HPDE6-E6E7 (cell line): Measurements from ENCODE around the gene KAT5.
"Not testable (repeated sequence)": the region's sequence is repeated elsewhere in the genome, so short reads cannot be mapped to it uniquely, and the experiment has no call there.

Experiments
- DNase-seq: peaks from one replicate; pipeline ENCODE4 v3.0.0; 2011; ENCODE audit warnings: missing footprints; ENCODE audit errors: extremely low spot score

KAT5 gene

DNA sequence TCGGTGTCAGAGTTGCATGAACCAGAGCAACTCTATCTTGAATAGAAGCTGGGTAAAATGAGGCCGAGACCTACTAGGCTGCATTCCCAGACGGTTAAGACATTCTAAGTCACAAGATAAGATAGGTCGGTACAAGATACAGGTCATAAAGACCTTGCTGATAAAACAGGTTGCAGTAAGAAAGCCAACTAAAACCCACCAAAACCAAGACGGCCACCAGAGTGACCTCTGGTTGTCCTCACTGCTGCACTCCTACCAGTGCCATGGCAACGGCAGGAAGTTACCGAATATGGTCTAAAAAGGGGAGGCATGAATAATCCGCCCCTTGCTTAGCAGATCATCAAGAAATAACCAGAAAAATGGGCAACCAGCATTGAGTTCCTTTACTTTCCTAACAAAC is 2.4 kb upstream of the KAT5 start:
- no peak for DNase-seq

DNA sequence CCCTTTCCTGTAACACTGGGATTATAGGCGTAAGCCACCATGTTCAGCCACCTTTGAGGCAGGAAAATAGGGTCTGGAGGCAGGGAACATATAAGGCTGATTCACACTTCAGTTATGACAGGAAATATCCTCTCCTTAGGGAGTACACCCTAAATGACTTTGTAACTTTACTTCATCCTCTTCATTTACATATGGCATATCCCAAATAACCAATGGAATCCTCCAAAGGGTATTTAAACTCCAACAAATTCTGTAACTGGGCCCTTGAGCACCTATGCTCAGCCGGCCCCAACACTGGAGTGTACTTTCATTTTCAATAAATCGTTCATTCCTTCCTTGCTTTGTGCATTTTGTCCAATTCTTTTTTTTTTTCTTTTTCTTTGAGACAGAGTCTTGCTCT is 1.6 kb upstream of the KAT5 start:
- no peak for DNase-seq

DNA sequence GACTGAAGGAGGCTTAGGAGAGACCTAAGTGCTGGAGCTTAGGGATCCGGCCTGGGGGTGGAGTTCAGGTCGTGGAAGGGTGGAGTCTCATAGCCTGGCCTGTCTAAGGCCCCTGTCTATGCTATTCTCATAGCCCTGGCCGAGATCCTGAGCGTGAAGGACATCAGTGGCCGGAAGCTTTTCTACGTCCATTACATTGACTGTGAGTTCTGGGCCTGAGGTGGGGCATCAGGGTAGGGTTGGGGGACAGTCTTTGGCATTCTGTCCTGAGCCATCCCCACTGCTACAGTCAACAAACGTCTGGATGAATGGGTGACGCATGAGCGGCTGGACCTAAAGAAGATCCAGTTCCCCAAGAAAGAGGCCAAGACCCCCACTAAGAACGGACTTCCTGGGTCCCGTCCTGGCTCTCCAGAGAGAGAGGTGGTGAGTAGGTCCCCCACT is 603 bp downstream of the KAT5 start:
- no peak for DNase-seq

DNA sequence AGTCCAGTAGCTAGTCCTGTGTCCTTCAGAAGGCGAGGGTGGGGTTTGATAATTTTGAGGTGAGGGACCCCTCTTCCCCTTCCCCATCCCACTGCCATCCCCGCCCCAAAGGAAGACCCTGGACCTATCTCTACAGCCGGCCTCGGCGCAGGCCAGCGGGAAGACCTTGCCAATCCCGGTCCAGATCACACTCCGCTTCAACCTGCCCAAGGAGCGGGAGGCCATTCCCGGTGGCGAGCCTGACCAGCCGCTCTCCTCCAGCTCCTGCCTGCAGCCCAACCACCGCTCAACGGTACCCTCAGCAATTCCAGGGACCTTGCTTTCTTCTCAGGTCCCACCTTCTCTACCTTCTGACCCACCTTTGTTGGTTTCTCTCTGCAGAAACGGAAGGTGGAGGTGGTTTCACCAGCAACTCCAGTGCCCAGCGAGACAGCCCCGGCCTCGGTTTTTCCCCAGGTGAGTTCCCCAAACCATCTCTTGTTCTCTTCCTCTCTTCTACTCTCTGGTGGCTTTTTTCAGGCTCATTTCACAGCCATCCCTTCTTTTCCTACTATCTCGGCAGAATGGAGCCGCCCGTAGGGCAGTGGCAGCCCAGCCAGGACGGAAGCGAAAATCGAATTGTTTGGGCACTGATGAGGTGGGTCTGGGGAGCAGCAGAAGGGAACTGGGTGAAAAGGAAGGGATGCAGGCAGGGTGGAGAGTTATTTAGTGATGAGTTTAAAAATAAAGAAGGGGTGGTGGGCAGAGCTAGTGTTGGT is 1.3 kb downstream of the KAT5 start:
- no peak for DNase-seq

DNA sequence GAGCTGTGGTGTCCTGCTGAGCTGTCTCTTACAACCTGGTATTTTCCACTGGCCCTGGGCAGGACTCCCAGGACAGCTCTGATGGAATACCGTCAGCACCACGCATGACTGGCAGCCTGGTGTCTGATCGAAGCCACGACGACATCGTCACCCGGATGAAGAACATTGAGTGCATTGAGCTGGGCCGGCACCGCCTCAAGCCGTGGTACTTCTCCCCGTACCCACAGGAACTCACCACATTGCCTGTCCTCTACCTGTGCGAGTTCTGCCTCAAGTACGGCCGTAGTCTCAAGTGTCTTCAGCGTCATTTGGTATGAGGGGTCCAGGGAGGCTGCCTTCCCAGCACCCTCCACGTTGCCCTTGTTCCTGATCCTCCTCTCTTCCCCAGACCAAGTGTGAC is 2.4 kb downstream of the KAT5 start:
- no peak for DNase-seq

DNA sequence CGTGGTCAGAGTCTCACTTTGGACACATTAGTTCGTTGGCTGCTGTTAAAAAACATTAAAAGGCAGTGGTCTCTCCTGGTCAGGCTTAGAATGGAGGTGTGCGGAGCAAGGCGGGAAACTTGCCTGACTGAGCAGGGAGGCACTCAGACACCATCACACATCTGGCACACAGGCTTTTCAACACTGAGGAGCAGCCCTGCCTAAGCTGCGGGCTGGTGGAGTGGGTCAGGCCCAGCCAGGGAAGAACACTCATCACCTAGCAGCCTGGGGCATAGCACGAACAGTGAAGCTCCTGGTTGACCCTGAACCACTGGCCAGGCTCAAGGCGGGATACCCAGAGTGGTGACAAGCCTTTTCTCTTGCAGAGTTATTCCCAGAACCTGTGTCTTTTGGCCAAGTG is 4.2 kb downstream of the KAT5 start:
- DNase-seq = no peak

DNA sequence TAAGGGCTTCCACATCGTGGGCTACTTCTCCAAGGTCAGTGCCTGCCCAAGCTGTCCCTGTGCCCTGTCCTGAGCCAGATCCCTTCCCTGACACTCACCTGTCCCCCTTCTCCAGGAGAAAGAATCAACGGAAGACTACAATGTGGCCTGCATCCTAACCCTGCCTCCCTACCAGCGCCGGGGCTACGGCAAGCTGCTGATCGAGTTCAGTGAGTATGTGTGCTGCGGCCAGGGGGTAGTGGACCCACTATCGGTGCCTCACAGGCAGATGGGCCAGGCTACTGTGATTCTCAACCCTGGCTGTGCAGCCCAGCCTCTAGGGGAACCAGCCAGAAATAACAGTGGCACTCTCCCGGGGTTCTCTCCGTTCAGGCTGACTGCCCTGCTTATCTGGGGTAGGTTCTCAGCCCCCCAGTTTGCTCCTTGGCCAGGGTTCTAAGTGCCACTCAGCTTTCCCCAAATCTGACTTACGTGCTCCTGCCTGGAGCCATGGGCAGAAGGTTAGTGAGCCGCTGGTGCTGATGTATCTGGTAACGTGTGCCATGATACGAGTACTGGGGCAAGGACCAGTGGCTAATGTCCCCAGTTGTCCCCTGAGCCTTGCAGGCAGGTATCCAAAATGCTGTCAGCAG is 4.8 kb downstream of the KAT5 start:
- no peak for DNase-seq

DNA sequence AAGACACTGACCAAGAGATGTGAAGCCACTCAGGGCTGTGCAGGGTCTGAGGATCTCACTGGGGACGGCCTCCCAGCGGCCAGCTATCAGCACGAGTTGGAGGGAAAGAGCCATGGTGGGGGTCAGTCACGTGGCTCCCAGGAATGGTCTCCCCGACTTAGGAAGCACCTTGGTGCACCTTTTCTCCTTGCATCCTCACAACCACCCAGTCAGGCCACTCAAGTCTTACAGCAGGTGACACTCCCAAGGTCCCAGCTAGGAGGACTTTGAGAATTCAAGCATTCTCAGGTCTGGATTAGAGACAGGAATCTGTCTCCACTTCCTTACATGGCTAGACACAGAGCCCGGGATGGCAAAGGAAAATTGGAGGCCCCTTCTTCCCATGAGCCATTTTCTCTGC is 5.9 kb downstream of the KAT5 start:
- no peak for DNase-seq

DNA sequence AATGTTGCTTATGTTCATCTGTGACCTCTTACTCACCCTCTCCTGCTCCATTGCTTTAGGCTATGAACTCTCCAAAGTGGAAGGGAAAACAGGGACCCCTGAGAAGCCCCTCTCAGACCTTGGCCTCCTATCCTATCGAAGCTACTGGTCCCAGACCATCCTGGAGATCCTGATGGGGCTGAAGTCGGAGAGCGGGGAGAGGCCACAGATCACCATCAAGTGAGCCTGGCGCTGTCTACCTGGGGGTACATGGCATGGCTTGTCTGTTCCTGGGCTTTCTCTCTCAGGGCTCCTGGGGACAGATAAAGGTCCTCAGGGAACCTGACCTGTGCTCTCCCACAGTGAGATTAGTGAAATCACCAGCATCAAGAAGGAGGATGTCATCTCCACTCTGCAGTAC is 6.5 kb downstream of the KAT5 start:
- DNase-seq = no peak

DNA sequence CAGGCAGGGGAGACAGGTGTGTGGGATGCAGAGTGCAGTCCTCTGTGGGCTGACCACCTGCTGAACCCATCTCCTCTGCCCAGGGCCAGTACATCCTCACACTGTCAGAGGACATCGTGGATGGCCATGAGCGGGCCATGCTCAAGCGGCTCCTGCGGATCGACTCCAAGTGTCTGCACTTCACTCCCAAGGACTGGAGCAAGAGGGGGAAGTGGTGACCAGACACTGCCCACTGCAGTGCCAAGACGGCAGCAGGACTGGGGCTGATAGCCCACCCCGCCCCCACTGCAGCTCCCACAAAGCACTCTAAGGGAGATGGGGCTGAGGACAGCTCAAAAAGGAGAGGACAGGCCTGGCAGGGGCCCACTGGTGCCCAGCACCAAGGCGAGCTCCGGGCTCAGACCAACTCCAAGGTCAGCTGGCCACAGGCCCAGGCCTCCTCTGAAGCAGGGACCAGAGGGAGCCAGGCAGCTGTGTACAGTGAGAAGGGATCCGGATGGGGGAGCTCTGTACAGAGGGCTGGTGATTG is 7.0 kb downstream of the KAT5 start:
- no peak for DNase-seq

DNA sequence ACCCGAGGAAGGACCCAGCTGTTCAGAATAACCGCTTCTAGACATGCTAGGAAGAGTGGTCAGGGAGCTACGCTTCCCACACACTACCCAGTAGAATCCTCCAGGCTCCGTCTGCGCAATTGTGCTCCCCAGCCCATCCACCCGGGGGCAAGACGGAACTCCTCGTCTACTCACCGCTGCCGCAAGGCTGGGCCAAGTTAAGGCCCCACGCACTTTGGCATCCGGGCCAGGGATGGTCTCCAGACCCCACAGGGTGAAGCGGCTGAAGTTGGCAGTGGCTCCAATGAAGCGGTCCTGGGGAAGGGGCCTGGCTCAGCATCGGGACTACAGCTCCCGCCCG is 7.8 kb downstream of the KAT5 start:
- peak; percentile 21 for DNase-seq

DNA sequence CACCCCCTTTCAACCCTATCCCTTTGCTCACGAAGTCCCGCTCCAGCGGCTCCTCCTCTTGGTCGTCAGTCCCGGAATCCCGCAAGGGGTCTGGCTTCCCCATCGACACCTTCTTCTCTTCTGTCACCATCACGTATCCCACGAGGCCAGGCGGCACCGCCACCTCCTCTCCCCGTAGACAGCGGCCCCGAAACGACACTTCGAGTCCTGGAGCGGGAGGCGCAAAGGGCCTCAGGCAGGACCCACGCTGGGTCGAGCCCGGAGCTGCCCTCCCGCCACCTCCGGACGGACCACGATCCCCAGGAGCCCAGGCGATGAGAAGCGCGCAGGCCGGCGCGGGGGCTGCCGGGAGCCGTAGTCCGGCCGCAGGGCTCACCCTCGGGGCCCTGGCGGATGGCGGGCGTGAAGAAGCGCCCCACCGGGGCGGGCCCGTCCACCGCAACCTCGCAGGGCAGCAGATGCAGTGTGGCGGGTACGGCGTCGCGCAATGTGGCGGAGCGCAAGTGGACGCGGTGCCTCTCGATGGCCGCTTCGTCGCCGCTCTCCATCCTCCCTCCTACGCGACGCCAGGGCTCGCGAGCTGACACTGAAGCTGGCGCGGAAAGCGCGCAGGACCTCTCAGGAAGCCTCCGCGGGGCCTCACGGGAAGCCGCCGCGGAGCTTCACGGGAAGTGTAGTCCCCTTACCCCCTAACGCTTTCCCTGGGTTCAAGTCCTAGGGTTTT is 8.3 kb downstream of the KAT5 start, which contains the start of gene RNASEH2C:
Gene RNASEH2C, minus strand, starts transcription at position 588 of the 724 bp plus-strand sequence. Its CDS starts 40 bp downstream, at position 548.
- DNase-seq = peak; percentile 80

DNA sequence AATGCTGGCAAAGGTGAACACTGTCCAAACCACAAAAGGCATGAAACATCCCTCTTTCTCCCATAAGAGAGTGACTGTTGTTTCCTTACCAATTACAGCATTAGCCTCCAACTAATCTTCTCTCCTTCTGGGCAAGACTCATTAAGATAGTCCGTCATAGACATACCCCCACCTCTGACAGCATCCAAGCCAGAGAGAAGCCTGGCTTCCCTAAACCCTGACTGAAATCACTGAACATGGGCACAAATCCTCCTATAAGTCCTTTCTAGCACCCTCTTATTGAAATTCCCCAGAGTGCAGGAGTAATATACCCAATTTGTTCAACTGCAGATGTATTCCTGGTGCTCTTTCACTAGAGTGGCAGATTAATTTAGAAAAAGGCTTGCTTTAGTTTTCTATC is 10.2 kb downstream of the KAT5 start:
- no peak for DNase-seq

DNA sequence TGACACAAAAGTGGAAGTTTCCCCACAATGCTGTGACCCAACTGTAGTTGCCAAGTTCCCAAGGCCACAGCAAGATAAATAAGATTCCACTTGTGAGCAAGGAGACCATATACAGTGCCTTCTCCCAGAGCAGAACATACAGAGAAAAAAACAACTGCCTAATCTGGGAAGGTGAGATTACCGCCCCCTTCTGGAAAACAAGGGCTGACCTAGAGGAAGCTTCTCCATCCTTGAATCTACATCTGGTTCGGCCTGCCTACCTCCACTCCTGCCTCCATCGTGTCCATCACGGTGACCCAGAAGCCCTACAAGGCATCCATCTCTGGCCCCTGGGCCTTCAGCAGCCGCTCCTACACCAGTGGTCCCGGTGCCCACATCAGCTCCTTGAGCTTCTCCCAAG is 14.6 kb downstream of the KAT5 start:
- no peak for DNase-seq

DNA sequence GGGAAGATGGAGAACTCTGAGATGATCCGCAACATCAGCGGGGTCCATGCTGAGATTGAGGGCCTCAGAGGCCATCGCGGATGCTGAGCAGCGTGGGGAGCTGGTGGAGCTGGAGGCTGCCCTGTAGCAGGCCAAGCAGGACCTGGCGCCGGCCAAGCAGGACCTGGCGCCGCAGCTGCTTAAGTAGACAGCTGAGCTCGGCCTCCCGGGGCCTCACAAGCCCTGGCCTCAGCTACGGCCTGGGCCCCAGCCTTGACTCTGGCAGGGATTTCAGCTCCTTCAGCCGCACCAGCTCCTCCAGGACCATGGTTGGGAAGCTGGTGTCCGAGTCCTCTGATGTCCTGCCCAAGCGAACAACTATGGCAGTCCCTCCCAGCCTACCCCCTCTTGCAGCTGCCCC is 15.8 kb downstream of the KAT5 start:
- DNase-seq = no peak

DNA sequence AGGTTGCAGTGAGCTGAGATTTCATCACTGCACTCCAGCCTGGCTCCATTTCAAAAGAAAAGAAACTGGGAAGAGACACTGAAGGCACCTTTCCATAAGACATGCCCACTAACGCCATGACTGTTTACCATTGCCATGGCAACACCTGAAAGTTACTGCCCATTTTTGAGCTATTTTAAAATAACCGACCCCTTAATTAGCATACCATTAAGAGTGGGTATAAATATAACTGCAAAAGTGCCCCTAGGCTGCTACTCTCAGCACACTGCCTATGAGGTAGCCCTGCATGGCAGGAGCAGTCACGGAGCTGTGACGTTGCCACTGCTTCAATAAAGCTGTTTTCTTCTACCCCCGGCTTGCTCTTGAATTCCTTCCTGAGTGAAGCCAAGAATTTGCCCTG is 18.4 kb downstream of the KAT5 start:
- DNase-seq = no peak

DNA sequence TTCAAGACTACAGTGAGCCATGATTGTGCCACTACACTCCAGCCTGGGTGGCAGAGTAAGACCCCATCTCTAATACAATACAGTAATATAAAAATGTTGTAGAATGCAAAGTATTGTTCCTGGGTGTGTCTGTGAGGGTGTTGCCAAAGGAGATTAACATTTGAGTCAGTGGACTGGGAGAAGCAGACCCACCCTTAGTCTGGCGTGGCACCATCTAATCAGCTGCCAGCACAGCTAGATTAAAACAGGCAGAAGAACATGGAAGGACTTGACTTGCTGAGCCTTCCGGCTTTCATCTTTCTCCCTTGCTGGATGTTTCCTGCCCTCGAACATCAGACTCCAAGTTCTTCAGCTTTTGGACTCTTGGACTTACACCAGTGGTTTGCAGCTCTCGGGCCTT is 23.1 kb downstream of the KAT5 start:
- DNase-seq = not testable (repeated sequence)

DNA sequence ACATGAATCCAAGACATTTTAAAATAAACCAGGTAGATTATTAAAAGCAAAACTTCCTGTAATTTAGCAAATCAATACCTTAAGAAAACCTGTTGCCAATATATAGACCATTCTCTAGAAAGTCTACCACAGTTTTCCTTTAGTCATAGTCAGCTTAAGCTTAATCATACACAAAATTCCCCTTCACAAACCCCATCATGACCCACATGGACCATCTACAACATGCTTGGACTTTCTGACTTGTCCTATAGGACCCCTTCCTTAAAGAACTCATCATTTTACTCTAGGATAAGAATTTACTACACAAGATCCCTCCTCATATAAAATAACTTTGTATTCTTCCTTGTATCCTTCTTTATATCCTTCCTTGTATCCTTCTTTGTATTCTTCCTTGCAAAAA is 24.8 kb downstream of the KAT5 start:
- DNase-seq = no peak

DNA sequence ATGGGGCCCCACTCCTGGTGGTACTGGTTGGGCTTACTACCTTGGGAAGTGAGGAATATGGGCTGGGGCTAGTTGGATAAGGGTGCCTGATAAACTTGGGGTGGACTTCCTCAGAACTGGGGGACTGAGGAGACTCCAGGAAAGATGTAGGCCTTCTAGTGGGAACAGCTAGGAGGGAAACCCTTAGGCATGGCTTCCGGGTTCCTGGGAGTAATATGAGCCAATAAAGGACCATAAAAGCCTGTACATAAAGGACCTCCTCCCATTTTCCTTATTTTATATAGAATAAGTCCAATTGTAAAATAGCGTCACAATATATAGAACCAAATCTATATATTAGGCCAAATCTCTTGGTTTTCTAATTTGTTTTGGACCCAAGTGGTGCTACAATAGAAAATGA is 27.0 kb downstream of the KAT5 start:
- DNase-seq = no peak

DNA sequence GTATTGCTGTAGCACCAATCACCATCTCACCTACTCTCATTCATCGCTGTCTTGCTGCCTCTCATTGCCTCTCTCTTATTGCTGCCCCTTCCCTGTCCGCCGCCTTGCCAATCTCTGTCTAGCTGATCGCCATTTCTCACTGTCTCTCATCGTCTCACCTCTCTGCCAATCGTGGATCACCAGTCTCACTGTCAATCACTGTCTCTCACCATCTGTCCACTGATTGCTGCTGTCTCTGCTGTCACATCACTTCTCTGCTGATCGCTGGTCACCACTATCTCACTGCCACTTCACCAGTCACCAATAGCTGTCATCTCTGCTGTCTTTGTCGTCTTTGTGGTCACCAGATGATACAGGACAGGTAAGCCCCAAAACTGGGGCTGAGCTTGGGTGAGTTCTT is 29.1 kb downstream of the KAT5 start:
- DNase-seq = no peak

DNA sequence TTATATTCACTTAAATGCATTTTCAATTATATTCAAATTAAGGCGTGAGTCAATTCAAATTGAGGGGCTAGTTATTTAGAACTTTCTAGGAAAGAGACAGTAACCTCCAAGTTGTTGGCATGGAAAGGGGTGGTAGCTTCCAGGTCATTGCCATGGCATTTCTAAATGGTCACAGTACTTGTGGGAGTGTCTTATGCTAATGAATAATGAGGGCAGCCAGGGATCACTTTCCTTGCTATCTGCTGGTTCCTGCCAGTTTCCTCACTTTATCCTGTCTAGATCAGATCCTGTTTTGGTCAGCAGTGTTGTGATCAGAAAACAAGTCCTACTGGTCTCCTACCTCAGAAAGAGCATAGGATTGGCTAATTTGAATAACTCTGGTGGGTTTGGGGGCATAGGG is 30.3 kb downstream of the KAT5 start:
- no peak for DNase-seq

DNA sequence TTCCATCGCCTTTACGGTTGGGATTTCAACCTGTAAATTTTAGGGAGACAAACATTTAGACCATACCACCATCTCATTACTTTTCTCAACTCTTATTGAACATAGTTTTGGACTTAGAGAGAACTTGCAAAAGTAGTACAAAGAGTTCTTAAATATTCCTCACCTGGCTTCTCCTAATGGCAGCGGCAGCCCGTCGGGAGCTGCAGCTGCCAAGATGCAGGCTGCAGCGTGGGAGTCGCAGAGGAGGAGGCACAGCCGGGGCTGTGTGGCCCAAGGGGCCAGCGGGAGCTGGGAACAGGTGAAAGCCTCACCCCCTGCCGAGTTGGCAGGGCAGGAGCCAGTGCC is 31.6 kb downstream of the KAT5 start:
- DNase-seq = no peak
